GM12892 (cell line): ENCODE measurements around the gene SMIM38.

Source experiments
- POLR2A ChIP-seq: IDR thresholded peaks from 2 replicates; pipeline ENCODE4 v1.6.1; 2011; ENCODE audit warnings: low read depth, low read length, control low read depth
- POLR2AphosphoS5 ChIP-seq: IDR thresholded peaks from 2 replicates; pipeline ENCODE4 v1.6.1; 2011; ENCODE audit warnings: low read depth, low read length, control low read depth
- TAF1 ChIP-seq: IDR thresholded peaks from 2 replicates; pipeline ENCODE4 v1.6.1; 2011; ENCODE audit warnings: low read depth, mild to moderate bottlenecking, control low read depth, low read length, borderline replicate concordance

DNA sequence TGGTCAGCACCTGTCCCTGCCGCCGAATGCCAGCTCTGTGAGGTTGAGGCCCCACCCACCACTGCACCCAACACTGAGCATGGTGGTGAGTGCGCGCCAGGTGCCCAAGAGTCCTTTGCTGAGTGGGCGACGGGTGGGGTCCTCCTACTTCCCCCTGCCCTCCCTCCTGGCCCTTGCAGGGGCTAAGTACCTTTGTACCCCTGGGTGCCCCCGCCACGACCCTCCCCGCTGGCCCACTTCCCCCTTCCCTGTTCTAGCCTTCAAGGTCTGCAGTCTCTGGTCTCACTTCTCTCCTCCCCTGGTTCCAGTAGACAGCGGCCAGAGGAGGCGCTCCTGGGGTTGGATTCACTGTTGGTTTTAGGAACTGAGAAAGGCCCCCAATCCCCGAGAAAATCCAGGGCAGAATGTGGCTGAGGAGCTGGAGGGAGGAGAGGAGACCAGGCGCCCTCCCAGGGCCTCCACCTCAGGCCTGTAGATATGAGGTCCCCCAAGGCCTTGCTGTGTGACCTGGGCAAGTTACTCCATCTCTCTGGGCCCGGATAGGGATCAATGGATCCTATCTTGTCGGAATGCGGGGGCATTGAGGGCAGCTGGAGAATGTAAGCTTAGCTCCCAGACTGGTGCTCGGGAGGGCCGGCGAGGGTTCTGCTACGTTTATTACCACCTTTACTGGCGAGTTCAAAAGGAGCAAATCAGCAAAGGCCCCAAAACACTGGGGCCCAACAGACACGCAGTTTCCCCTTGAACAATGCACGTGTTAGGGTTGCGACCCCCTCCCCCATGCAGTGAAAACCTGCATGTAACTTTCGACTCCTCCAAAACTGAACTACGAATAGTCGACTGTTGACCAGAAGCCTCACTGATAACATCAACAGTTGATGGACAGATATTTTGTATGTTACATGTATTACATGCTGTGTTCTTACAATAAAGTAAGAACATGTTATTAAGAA lies 31.9 kb upstream of the SMIM38 start:
- no peak for TF ChIP-seq POLR2AphosphoS5
- no peak for TF ChIP-seq POLR2A
- TF ChIP-seq TAF1 = no peak
